Right renal pelvis (tissue), 4 donors: ENCODE data around the gene BTN2A1. TPM values are rescaled to one million over a fixed set of nuclear protein-coding genes. Genes with fewer than 3 reads are reported as not detected.
A peak's percentile ranks its signal among the peaks of the same experiment; 100 is the strongest.

Experiments used
- DNase-seq, 4 donors: peaks; one replicate each; pipeline ENCODE4 v3.0.0-alpha.2; 2013; ENCODE audit warnings: low read depth in 4 of 4, low spot score in 3 of 4, missing footprints in 1 of 4
- polyA plus RNA-seq, 4 donors: library from polyadenylated mRNA; unstranded; fragments of 120-200 nt; gene quantifications; one replicate each; pipeline ENCODE4 v1.2.1, GENCODE V29; 2013; ENCODE audit not compliant: insufficient read length in 4 of 4

Gene BTN2A1
- polyA plus RNA-seq, 4 donors, result 30.1 to 32.5 (median 31.4) TPM

DNA sequence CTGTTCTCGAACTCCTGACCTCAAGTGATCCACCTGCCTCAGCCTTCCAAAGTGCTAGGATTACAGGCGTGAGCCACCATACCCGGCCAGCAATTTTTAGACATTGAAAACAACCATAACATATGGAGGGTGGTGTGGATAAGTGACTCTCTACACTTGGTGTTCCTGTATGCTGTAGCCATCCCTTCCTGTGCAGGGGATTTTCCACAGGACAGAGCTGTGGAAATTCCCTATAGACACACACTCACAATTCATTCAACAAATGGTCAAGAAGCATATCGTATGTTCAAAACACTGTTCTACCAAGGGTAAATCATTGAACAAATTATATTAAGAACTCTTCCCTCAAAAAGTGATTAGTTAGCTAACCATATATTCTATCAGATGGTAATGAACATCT, 6.3 kb downstream of the BTN2A1 start:
- no peak for DNase-seq

GRCh38 chr6:26464416-26465131, 6.8 kb downstream of the BTN2A1 start:
- no peak for DNase-seq

DNA sequence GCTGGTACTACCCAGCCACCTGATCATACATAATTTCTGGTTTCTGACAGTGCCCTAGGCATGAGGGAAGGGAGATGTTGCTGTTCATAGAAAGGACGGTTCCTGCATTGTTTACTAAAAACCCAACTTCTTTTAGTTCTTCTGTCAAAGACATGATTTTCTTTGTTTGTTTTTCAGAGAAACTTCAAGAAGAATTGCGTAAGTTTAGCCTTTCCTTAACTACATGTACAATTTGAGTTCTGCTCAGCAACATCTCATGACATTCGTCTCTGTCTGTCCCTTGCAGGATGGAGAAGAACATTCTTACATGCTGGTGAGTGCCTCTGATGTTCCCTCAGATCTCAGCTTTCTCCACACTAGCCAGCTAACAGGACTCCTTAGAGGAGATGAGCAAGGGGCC, 8.0 kb downstream of the BTN2A1 start:
- DNase-seq, result no peak

GRCh38 chr6:26468829-26469228, 11.1 kb downstream of the BTN2A1 start:
- DNase-seq, result no peak

- no peak for DNase-seq
Measured at GRCh38 chr6:26470643-26471042, 12.9 kb downstream of the BTN2A1 start.

GRCh38 chr6:26471970-26472369, 14.2 kb downstream of the BTN2A1 start:
- no peak for DNase-seq

DNA sequence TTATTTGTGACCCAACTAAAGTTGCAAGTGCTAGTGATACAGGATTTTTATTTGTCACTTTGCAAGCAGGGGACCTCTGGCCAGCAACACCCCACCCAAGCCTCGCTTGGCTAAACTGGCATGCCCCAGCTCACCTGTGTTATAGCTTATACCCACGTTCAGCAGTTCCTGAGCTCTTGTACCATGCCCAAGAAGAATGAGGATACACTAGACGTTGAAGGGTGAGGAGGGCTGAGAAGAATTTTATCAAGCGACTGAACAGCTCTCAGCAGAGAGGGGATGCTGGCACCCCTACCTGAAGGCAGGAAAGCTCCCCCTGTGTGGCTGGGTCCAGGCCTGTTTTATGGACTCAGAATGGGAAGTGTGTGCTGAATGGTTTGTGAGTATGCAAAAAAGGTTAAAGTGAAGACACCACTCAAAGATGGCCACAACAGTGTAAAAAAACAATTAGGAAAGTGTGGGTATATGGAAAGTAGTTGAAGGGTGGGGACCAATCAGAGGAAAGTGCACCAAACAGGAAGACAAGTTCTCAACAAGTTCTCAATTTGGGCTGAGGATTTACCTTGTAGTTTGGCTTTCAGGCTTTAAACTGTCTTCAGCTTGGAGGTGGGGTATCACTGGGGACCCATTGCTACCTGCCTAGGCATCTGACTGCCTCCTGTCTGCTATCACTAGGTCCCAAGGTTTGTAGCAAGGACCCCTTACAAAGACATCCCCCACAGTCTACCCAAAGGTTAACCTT, 15.0 kb downstream of the BTN2A1 start:
- no peak for DNase-seq

- no peak for DNase-seq
Measured at GRCh38 chr6:26473429-26473757, 15.6 kb downstream of the BTN2A1 start.

DNA sequence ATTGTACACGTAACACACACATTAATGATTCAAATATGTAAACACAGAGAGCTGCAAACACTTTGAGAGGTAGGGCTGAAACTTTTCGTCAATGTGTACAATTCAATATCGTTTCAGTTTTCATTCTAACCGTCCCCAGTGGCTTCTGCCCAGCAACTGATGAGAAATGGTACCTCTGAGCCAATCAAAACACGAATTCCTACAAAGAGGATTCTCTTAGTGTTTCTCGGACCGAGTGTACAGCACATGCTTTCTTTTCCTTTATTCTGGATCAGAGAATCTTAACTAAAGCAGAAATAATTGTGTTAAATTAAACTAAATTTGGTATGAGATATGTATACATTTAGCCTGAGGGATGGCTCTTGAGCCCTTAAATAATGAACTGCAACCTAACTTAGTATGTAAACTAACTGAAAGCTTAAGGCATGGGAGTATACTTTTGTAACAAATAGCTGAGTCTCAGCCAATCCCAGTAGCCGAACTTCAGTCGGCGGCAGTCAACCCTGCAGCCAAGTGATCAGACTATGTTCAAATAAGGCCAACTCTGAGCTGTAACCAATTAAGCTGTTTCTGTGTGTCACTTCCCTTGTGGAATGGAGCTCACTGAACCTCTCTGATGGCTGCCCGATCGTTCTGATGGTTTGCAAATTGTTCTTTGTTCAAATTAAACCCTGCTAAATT, 16.1 kb downstream of the BTN2A1 start:
- peak; percentile 77 to 86 (median 84) for DNase-seq

- DNase-seq, result no peak
Measured at GRCh38 chr6:26474439-26474881, 16.7 kb downstream of the BTN2A1 start.

DNA sequence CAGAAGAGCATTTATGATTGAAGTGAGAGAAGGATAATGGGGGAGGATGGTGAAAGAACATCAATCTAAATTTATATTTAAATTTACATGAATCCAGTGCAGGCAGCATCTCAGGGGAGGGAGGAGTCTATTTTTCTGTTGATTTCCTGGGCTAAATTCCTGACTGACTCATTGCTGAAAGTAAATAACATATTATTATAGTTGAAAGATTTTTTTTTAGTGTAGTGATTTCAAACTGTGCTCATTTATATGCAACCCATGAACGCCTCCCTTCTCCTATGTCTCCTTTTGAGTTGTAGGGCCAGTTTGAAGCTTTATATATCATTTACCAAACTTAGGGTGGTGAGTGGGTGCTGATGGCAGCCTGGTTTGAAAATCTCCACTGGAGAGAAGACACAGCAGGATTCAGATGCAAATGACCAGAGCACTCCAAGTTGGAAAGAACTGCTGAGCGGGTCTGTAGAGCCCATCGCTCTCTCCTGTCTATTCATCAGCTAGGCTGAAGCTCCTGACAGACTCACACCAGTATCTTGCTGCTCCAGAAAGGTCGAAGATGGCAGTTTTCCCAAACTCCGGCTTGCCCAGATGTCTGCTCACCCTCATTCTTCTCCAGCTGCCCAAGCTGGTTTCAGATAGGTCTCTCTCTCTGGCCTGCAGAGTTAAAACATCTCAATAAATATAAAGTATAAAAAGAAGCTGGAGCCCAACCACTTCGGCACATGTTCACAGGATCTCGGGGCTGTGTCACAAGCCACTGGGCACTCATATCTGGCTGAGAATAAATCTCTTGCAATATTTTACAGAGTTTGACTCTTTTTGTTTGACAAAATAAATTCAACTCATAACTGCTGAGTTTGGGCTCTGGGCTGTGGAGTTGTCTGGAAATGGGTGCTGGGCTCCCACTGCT, 18.3 kb downstream of the BTN2A1 start:
- DNase-seq, result no peak

DNA sequence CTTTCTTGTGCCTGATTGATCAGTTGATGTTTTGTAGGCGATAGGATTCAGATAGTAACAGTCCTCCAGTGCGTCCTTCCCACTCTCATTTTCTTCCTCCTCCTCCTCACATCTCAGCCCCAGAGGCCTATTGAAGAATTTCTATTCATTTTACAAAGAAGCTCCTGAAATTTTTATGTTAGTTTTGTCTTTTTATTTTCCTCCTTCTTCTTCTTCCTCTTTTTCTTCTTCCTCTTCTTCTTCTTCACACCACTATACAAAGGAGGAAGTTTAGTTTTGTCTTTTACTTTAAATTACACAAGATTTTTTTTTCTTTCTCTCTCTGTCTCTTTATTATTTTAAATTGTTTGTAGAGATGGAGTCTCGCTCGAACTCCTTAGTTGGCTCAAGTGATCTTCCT, 19.1 kb downstream of the BTN2A1 start:
- no peak for DNase-seq

GRCh38 chr6:26477426-26477825, 19.7 kb downstream of the BTN2A1 start:
- DNase-seq, result no peak

GRCh38 chr6:26478100-26478984, 20.6 kb downstream of the BTN2A1 start:
- DNase-seq, result no peak

- no peak for DNase-seq
Measured at GRCh38 chr6:26478985-26479278, 21.2 kb downstream of the BTN2A1 start.

DNA sequence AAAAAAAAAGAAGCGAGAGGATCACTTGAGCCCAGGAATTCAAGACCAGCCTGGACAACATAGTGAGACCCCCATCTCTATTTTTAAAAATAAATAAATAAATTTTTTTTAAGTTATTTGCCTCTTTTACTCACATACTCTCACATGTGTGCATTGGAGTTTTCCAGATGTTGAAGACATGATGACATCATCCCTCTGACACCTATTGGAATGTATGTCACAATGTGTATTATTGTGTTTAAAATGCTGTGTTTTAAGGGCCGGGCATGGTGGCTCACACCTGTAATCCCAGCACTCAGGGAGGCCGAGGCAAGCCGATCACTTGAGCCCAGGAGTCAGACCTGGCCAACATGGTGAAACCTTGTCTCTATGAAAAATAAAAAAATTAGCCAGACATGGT, 24.6 kb downstream of the BTN2A1 start:
- DNase-seq, result no peak

GRCh38 chr6:26483727-26484126, 26.0 kb downstream of the BTN2A1 start:
- DNase-seq, result no peak

- no peak for DNase-seq
Measured at GRCh38 chr6:26484161-26484560, 26.4 kb downstream of the BTN2A1 start.

DNA sequence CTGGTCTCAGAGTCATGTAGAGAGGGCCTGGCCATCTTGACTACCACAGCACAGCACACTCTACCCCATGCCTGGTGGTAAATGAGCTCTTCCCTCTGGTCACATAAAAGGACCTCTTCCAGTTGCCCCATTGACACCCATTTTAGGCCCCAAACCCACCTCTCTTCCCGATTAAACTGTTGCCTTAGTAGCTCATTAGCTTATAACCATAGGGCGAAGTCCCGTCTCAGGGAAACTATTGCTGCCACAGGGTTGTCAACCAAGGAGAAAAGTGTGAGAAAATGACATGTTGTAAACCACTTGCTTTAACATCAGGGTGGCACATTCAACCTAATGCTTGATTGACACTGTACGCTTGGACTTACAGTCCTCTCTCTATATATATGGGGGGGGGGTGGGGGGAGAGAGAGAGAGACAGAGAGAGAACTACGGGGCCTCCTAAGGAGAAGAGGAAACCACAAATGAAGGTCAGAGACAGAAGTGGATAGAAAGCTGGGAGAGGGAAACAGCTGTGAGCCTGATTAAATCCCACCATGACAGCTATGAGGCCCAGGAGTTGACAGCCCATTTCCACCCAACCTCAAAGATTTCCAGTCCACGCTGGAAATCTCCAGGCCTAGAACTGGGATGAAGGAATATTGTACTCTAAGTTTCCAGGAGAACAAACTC, 27.5 kb downstream of the BTN2A1 start:
- no peak for DNase-seq
